IPS DF 6.9 (cell line): ENCODE data around the gene GAPVD1.
"Not testable (repeated sequence)": the region's sequence is repeated elsewhere in the genome, so short reads cannot be mapped to it uniquely, and the experiment has no call there.

Experiments
- DNase-seq: peaks from one replicate; pipeline ENCODE4 v3.0.0-alpha.2; 2013; ENCODE audit warnings: low read depth, low spot score
- H3K27ac ChIP-seq: one replicate; pipeline ENCODE4 v1.5.1; 2013; ENCODE audit warnings: low read length, control low read depth
- H3K27me3 ChIP-seq: 2 replicates; pipeline ENCODE4 v1.6.1; 2013; ENCODE audit warnings: mild to moderate bottlenecking, low read length; ENCODE audit not compliant: control insufficient read depth, insufficient read depth
- H3K36me3 ChIP-seq: 2 replicates; pipeline ENCODE4 v1.6.1; 2013; ENCODE audit warnings: low read length; ENCODE audit not compliant: control insufficient read depth, insufficient read depth
- H3K4me1 ChIP-seq: 2 replicates; pipeline ENCODE4 v1.6.1; 2013; ENCODE audit warnings: low read length; ENCODE audit not compliant: control insufficient read depth, insufficient read depth
- H3K4me3 ChIP-seq: 2 replicates; pipeline ENCODE4 v1.5.1; 2013; ENCODE audit warnings: mild to moderate bottlenecking, low read length
- H3K9me3 ChIP-seq: 2 replicates; pipeline ENCODE4 v1.6.1; 2013; ENCODE audit warnings: low read length, inconsistent platforms; ENCODE audit not compliant: control insufficient read depth, insufficient read depth
- WGBS: extraction: QIAGEN DNeasy Blood & Tissue Kit; methylation state at CpG from one replicate; pipeline ENCODE4 v1.1.7; 2013; ENCODE audit warnings: mixed read lengths, missing lambda C conversion rate; ENCODE audit not compliant: insufficient read length, insufficient coverage; 5-methylcytosine and 5-hydroxymethylcytosine counted together

The GAPVD1 gene

GRCh38 chr9:125276771-125277170, 15.1 kb downstream of the GAPVD1 start:
- Histone ChIP-seq H3K27me3 (no peaks in the 10 kb centered on the region), H3K4me1 (no peaks in the 10 kb centered on the region), H3K27ac (no peak overlapping the region), H3K36me3 (no peaks in the 10 kb centered on the region), H3K9me3 (no peaks in the 10 kb centered on the region), H3K4me3 (no peak overlapping the region)
- no peak for DNase-seq
- no CpG with 5 or more reads among the region's 4 CpGs for WGBS

GRCh38 chr9:125277411-125277810, 15.8 kb downstream of the GAPVD1 start:
- Histone ChIP-seq H3K9me3 (no peaks in the 10 kb centered on the region), H3K4me3 (no peak overlapping the region), H3K27me3 (no peaks in the 10 kb centered on the region), H3K4me1 (no peaks in the 10 kb centered on the region), H3K36me3 (no peaks in the 10 kb centered on the region), H3K27ac (no peak overlapping the region)
- DNase-seq: no peak

GRCh38 chr9:125280945-125281344, 19.3 kb downstream of the GAPVD1 start:
- H3K4me3 ChIP-seq: no peak overlapping the region
- H3K9me3 ChIP-seq: no peaks in the 10 kb centered on the region
- no peaks in the 10 kb centered on the region for H3K4me1 ChIP-seq
- no peaks in the 10 kb centered on the region for H3K36me3 ChIP-seq
- H3K27ac ChIP-seq: no peak overlapping the region
- H3K27me3 ChIP-seq: no peaks in the 10 kb centered on the region
- WGBS: no CpG with 5 or more reads among the region's 4 CpGs
- no peak for DNase-seq

GRCh38 chr9:125284855-125285254, 23.2 kb downstream of the GAPVD1 start:
- H3K4me3 ChIP-seq: no peak overlapping the region
- H3K4me1 ChIP-seq: no peaks in the 10 kb centered on the region
- H3K27me3 ChIP-seq: no peaks in the 10 kb centered on the region
- no peaks in the 10 kb centered on the region for H3K36me3 ChIP-seq
- no CpG with 5 or more reads among the region's 3 CpGs for WGBS
- DNase-seq: no peak
- H3K9me3 ChIP-seq: no peaks in the 10 kb centered on the region
- no peak overlapping the region for H3K27ac ChIP-seq

- no CpG with 5 or more reads among the region's 7 CpGs for WGBS
- not testable (repeated sequence) for H3K4me1 ChIP-seq, H3K27ac ChIP-seq, DNase-seq, H3K9me3 ChIP-seq, H3K36me3 ChIP-seq, H3K27me3 ChIP-seq, H3K4me3 ChIP-seq
Measured at GRCh38 chr9:125286935-125287433, 25.4 kb downstream of the GAPVD1 start.

GRCh38 chr9:125293134-125293533, 31.5 kb downstream of the GAPVD1 start:
- H3K4me3 ChIP-seq: no peak overlapping the region
- no peaks in the 10 kb centered on the region for H3K27me3 ChIP-seq
- no peaks in the 10 kb centered on the region for H3K9me3 ChIP-seq
- H3K4me1 ChIP-seq: no peaks in the 10 kb centered on the region
- no peak for DNase-seq
- no peak overlapping the region for H3K27ac ChIP-seq
- no peaks in the 10 kb centered on the region for H3K36me3 ChIP-seq

- H3K27me3 ChIP-seq: no peaks in the 10 kb centered on the region
- H3K27ac ChIP-seq: no peak overlapping the region
- no peak for DNase-seq
- H3K4me1 ChIP-seq: no peaks in the 10 kb centered on the region
- H3K36me3 ChIP-seq: no peaks in the 10 kb centered on the region
- H3K4me3 ChIP-seq: no peak overlapping the region
- WGBS: no CpG with 5 or more reads among the region's 5 CpGs
- no peaks in the 10 kb centered on the region for H3K9me3 ChIP-seq
Measured at GRCh38 chr9:125295657-125296056, 34.0 kb downstream of the GAPVD1 start.

- DNase-seq: no peak
- Histone ChIP-seq H3K27me3 (no peaks in the 10 kb centered on the region), H3K4me1 (no peaks in the 10 kb centered on the region), H3K4me3 (no peak overlapping the region), H3K9me3 (no peaks in the 10 kb centered on the region), H3K36me3 (no peaks in the 10 kb centered on the region), H3K27ac (no peak overlapping the region)
- no CpG with 5 or more reads among the region's 3 CpGs for WGBS
Measured at GRCh38 chr9:125296843-125297372, 35.3 kb downstream of the GAPVD1 start.

GRCh38 chr9:125297917-125298316, 36.3 kb downstream of the GAPVD1 start:
- no CpG with 5 or more reads among the region's 7 CpGs for WGBS

GRCh38 chr9:125302241-125302640, 40.6 kb downstream of the GAPVD1 start:
- H3K4me3 ChIP-seq: no peak overlapping the region
- no peaks in the 10 kb centered on the region for H3K9me3 ChIP-seq
- WGBS: no CpG with 5 or more reads among the region's 2 CpGs
- H3K4me1 ChIP-seq: no peaks in the 10 kb centered on the region
- no peak overlapping the region for H3K27ac ChIP-seq
- DNase-seq: no peak
- H3K36me3 ChIP-seq: no peaks in the 10 kb centered on the region; the same call in 1 of the 2 replicates
- no peaks in the 10 kb centered on the region for H3K27me3 ChIP-seq

More at GRCh38 chr9:125297917-125298316, 36.3 kb downstream of the GAPVD1 start:
- no peak overlapping the region for H3K4me3 ChIP-seq
- no peak for DNase-seq
- H3K9me3 ChIP-seq: no peaks in the 10 kb centered on the region
- no peaks in the 10 kb centered on the region; the same call in 1 of the 2 replicates for H3K36me3 ChIP-seq
- H3K4me1 ChIP-seq: no peaks in the 10 kb centered on the region
- H3K27me3 ChIP-seq: no peaks in the 10 kb centered on the region
- H3K27ac ChIP-seq: no peak overlapping the region

- Histone ChIP-seq H3K27me3 (no peaks in the 10 kb centered on the region), H3K36me3 (no peaks in the 10 kb centered on the region; the same call in 1 of the 2 replicates), H3K9me3 (no peaks in the 10 kb centered on the region), H3K27ac (no peak overlapping the region), H3K4me1 (no peaks in the 10 kb centered on the region), H3K4me3 (no peak overlapping the region)
- DNase-seq: no peak
- no CpG with 5 or more reads among the region's 2 CpGs for WGBS
Measured at GRCh38 chr9:125304273-125304672, 42.6 kb downstream of the GAPVD1 start.
